OCI-LY3 (cell line): ENCODE results near the gene CLPTM1L.

Source experiments
- H2AFZ ChIP-seq: fragments of 200-600, 300-600 bp; shearing (Covaris generic); 2 replicates; pipeline ENCODE4 v1.6.0; 2014; ENCODE audit warnings: antibody characterized with exemption, low read depth, low read length
- H3K27ac ChIP-seq: fragments of 200-600, 300-600 bp; sonication (generic); 2 replicates; pipeline ENCODE4 v1.5.1; 2014; ENCODE audit warnings: mild to moderate bottlenecking, low read length, moderate library complexity, mixed read lengths
- H3K27me3 ChIP-seq: fragments of 200-600, 300-600 bp; sonication (generic); 2 replicates; pipeline ENCODE4 v1.6.1; 2014; ENCODE audit warnings: low read depth, low read length, mixed read lengths
- H3K36me3 ChIP-seq: fragments of 200-600, 300-600 bp; sonication (generic); replicated peaks from 2 replicates; pipeline ENCODE3; 2014; ENCODE audit warnings: low read depth, low read length, mixed read lengths
- H3K4me1 ChIP-seq: fragments of 300-600, 200-600 bp; sonication (generic); 2 replicates; pipeline ENCODE4 v1.6.1; 2014; ENCODE audit warnings: low read length, mixed read lengths
- H3K4me2 ChIP-seq: fragments of 200-600, 300-600 bp; sonication (generic); 2 replicates; pipeline ENCODE4 v1.6.1; 2014; ENCODE audit warnings: low read length, mixed read lengths
- H3K4me3 ChIP-seq: fragments of 300-600, 200-600 bp; sonication (generic); 2 replicates; pipeline ENCODE4 v1.5.1; 2014; ENCODE audit warnings: antibody characterized with exemption, mild to moderate bottlenecking, low read length, moderate library complexity
- H3K79me2 ChIP-seq: fragments of 300-600, 200-600 bp; shearing (Covaris generic); 2 replicates; pipeline ENCODE4 v1.6.1; 2014; ENCODE audit warnings: mild to moderate bottlenecking, low read length, mixed read lengths
- H3K9ac ChIP-seq: fragments of 300-600, 200-600 bp; shearing (Covaris generic); 2 replicates; pipeline ENCODE4 v1.6.0; 2014; ENCODE audit warnings: mild to moderate bottlenecking, low read length, moderate library complexity
- H3K9me3 ChIP-seq: fragments of 200-600, 300-600 bp; shearing (Covaris generic); 2 replicates; pipeline ENCODE4 v1.6.1; 2014; ENCODE audit warnings: low read length, mixed read lengths; ENCODE audit not compliant: insufficient read depth
- H4K20me1 ChIP-seq: fragments of 200-600, 300-600 bp; sonication (generic); 2 replicates; pipeline ENCODE4 v1.6.1; 2016; ENCODE audit warnings: low read length, mixed read lengths; ENCODE audit not compliant: insufficient read depth
- CTCF ChIP-seq: fragments of 200-600, 300-600 bp; sonication (generic); IDR thresholded peaks from 2 replicates; pipeline ENCODE4 v1.5.1; 2014; ENCODE audit warnings: antibody characterized with exemption, low read length, low read depth
- EZH2phosphoT487 ChIP-seq: fragments of 200-600 bp; shearing (Covaris generic); IDR thresholded peaks from 2 replicates; pipeline ENCODE4 v1.6.1; 2018; ENCODE audit warnings: antibody characterized with exemption, mixed run types, low read depth

Gene CLPTM1L

GRCh38 chr5:1356873-1357787 lies 12.2 kb upstream of the CLPTM1L start:
- no peaks in the 10 kb centered on the region for H3K79me2 ChIP-seq
- TF ChIP-seq CTCF, result no peak
- no peaks in the 10 kb centered on the region for H4K20me1 ChIP-seq
- no peak overlapping the region for H3K9ac ChIP-seq
- H3K27me3 ChIP-seq, result peaks cover 27% of the 10 kb centered on the region
- no peak overlapping the region for H3K4me2 ChIP-seq
- no peaks in the 10 kb centered on the region for H3K36me3 ChIP-seq
- H3K4me3 ChIP-seq, result no peak overlapping the region
- H3K9me3 ChIP-seq, result no peaks in the 10 kb centered on the region
- H3K4me1 ChIP-seq, result 0 out of 2 replicates have a peak, but pooled peaks cover 3% of the 10 kb centered on the region
- H2AFZ ChIP-seq, result no peak overlapping the region
- no peak overlapping the region for H3K27ac ChIP-seq

GRCh38 chr5:1354576-1354975 lies 9.7 kb upstream of the CLPTM1L start:
- Histone ChIP-seq H3K4me1 (0 out of 2 replicates have a peak, but pooled peaks cover under 1% of the 10 kb centered on the region), H2AFZ (no peak overlapping the region), H4K20me1 (no peaks in the 10 kb centered on the region), H3K36me3 (no peaks in the 10 kb centered on the region), H3K79me2 (no peaks in the 10 kb centered on the region), H3K27ac (no peak overlapping the region), H3K9me3 (no peaks in the 10 kb centered on the region), H3K4me3 (no peak overlapping the region), H3K9ac (no peak overlapping the region), H3K27me3 (peaks cover 14% of the 10 kb centered on the region), H3K4me2 (no peak overlapping the region)
- TF ChIP-seq CTCF (no peak), EZH2phosphoT487 (no peak)

DNA sequence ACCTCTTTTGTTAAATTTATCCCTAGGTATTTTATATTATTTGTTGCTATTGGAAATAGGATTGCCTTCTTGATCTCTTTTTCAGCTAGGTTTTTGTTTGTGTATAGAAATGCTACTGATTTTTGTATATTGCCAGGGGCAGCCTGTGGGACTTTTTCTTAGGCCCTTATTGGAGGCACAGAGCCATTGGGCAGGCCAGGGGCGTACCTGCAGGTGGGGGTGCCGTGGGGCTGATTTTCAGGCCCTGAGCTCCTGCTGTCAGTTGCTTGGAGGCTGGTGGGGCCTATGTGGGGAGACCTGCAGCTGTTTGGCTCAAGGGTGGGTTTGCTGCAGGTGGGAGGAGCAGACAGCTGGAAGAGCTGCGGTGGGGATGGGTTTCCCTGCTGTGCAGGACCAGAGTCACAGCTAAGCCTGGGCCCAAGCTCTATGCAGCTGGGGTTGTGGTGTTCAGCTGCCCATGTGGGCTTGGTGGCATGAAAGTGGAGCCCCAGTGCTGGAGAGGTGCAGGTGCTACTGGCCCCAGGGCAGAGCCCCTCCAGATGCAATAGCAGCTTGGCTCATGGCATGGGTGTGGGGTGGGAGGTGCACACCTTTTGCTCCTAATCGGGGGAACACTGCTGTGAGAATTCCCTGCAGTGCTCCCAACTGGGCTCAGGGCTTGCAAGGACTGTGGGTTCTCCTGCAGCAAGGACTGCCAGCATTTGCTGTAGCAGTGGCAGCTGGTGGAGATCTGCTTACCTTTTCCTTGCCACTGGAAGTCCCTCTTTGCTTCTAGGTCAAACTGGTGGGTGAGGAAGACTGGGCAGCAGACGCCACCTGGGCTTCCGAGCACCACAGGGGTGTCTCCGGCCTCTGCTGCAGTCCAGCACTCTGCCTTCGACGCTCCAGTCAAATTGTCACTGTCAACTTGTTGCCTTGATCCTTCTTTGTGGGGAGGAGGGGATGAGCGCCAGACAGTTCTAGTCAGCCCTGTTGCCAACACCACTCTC lies 7.6 kb upstream of the CLPTM1L start:
- H3K4me1 ChIP-seq, result no peaks in the 10 kb centered on the region
- H3K9ac ChIP-seq, result no peak overlapping the region
- no peaks in the 10 kb centered on the region for H3K9me3 ChIP-seq
- H3K79me2 ChIP-seq, result no peaks in the 10 kb centered on the region
- no peaks in the 10 kb centered on the region for H4K20me1 ChIP-seq
- no peak overlapping the region for H3K27ac ChIP-seq
- no peak overlapping the region for H3K4me2 ChIP-seq
- TF ChIP-seq CTCF (no peak), EZH2phosphoT487 (no peak)
- H3K27me3 ChIP-seq, result peaks cover 10% of the 10 kb centered on the region
- no peak overlapping the region for H3K4me3 ChIP-seq
- H2AFZ ChIP-seq, result no peak overlapping the region
- no peaks in the 10 kb centered on the region for H3K36me3 ChIP-seq

GRCh38 chr5:1351156-1351555 lies 6.3 kb upstream of the CLPTM1L start:
- TF ChIP-seq CTCF, result no peak
- TF ChIP-seq EZH2phosphoT487, result no peak
- H3K27me3 ChIP-seq, result peaks cover 10% of the 10 kb centered on the region
- H3K79me2 ChIP-seq, result no peaks in the 10 kb centered on the region
- H3K9ac ChIP-seq, result no peak overlapping the region
- no peak overlapping the region for H3K4me3 ChIP-seq
- H3K36me3 ChIP-seq, result no peaks in the 10 kb centered on the region
- H2AFZ ChIP-seq, result no peak overlapping the region
- peaks cover under 1% of the 10 kb centered on the region; the same call in 1 of the 2 replicates for H3K4me1 ChIP-seq
- H3K9me3 ChIP-seq, result no peaks in the 10 kb centered on the region
- no peaks in the 10 kb centered on the region for H4K20me1 ChIP-seq
- no peak overlapping the region for H3K4me2 ChIP-seq
- no peak overlapping the region for H3K27ac ChIP-seq
